Suprapubic skin (tissue), 4 donors: ENCODE measurements around the gene LPCAT4.

Experiments used
- POLR2A ChIP-seq, 2 donors: fragments of 450-650 bp; IDR thresholded peaks; one replicate each; pipeline ENCODE4 v1.6.1; 2017; ENCODE audit warnings: antibody characterized with exemption in 2 of 2, mild to moderate bottlenecking in 2 of 2, moderate library complexity in 2 of 2
- POLR2AphosphoS5 ChIP-seq, 3 donors: sonication (generic); formaldehyde crosslinking; IDR thresholded peaks; one replicate each; pipeline ENCODE4 v1.6.1; 2017; ENCODE audit warnings: antibody characterized with exemption in 3 of 3
- TF ChIP-seq, protein P1 (sequence below), 2 donors: fragments of 200-600 bp in 1 of 2; fragments of 450-650 bp in 1 of 2; sonication (generic) in 1 of 2; IDR thresholded peaks; one replicate each; pipeline ENCODE4 v1.5.1; 2016 to 2019; ENCODE audit warnings: antibody characterized with exemption in 2 of 2, mild to moderate bottlenecking in 1 of 2, moderate library complexity in 1 of 2

DNA sequence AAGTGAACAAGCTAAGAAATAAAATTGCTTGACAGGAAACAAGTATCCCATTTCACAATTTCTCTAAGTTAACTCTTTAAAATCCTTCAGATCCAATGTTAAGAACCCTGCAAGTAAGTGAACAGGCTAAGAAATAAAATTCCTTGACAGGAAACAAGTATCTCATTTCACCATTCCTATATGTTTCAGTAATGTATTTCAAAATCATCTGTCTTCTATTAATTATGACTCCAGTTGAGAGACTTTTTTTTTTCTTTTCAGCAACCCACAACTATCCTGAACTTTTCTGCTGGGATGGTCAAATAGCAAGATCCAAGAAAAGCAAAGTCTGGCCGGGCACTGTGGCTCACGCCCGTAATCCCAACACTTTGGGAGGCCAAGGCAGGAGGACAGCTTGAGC is 27.1 kb downstream of the LPCAT4 start:
- TF ChIP-seq, protein P1, sequence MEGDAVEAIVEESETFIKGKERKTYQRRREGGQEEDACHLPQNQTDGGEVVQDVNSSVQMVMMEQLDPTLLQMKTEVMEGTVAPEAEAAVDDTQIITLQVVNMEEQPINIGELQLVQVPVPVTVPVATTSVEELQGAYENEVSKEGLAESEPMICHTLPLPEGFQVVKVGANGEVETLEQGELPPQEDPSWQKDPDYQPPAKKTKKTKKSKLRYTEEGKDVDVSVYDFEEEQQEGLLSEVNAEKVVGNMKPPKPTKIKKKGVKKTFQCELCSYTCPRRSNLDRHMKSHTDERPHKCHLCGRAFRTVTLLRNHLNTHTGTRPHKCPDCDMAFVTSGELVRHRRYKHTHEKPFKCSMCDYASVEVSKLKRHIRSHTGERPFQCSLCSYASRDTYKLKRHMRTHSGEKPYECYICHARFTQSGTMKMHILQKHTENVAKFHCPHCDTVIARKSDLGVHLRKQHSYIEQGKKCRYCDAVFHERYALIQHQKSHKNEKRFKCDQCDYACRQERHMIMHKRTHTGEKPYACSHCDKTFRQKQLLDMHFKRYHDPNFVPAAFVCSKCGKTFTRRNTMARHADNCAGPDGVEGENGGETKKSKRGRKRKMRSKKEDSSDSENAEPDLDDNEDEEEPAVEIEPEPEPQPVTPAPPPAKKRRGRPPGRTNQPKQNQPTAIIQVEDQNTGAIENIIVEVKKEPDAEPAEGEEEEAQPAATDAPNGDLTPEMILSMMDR (IDR thresholded peaks at IDR 0.05), result no peak
- no peak for TF ChIP-seq POLR2AphosphoS5 (IDR thresholded peaks at IDR 0.05)
- no peak for TF ChIP-seq POLR2A (IDR thresholded peaks at IDR 0.05)
